Measurements from ENCODE around the gene LACTBL1. TPM values are rescaled to one million over a fixed set of nuclear protein-coding genes. Genes with fewer than 3 reads are reported as not detected.

LACTBL1 gene
- polyA plus RNA-seq, 3 donors = 0.14 TPM; not detected in 2

DNA sequence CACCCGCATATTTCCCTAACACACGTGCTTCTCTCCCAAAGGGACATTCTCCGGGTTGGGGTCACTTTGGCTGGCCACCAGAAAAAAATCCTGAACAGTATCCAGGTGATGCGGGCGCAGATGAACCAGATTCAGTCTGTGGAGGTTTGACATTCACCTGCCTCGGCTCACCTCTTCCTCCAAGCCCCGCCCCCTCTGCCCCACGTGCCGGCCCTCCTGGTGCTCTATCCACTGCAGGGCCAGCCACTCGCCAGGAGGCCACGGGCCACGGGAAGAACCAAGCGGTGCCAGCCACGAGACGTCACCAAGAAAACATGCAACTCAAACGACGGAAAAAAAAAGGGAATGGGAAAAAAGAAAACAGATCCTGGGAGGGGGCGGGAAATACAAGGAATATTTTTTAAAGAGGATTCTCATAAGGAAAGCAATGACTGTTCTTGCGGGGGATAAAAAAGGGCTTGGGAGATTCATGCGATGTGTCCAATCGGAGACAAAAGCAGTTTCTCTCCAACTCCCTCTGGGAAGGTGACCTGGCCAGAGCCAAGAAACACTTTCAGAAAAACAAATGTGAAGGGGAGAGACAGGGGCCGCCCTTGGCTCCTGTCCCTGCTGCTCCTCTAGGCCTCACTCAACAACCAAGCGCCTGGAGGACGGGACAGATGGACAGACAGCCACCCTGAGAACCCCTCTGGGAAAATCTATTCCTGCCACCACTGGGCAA lies 59.1 kb downstream of the LACTBL1 start:
- DNase-seq = no peak

DNA sequence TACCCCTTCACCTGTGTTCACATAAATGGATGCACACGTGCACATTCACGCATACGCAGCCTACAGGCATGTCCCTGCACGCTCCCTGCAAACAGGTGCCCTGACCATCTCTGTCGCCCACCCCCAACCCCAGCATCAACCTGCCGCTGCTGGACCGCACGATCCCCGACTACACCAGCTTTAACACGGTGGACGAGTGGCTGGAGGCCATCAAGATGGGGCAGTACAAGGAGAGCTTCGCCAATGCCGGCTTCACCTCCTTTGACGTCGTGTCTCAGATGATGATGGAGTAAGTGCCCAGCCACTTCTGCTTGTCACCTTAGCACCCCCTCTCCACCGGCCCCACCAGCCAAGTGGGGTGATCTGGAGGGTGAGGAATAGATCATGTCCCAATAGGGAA lies 60.4 kb downstream of the LACTBL1 start:
- DNase-seq = no peak

DNA sequence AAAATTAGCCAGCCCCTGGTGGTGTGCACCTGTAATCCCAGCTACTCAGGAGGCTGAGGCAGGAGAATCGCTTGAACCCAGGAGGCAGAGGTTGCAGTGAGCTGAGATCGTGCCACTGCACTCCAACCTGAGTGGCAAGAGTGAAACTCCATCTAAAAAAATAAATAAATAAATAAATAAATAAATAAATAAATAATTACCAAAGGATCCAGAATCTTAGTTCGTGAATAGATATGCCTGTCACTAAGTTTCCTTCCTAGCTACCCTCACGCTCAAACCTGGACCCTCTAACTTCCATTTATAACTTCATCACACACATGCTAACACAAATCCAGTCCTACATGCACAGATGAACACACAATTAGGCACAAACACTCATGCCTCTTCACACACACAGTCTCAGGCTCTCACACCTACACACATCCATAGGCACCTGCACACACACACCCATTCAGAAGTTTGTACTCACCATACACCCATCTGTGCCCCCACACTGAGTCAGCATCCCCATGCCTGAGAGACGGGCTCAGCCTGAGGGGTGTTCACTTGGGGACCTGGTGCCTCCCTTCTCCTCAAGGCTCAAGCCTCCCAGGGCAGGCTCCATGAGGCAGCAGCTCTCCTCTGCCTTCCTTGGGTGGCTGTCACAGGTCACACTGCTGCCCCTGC lies 61.5 kb downstream of the LACTBL1 start:
- DNase-seq = no peak

DNA sequence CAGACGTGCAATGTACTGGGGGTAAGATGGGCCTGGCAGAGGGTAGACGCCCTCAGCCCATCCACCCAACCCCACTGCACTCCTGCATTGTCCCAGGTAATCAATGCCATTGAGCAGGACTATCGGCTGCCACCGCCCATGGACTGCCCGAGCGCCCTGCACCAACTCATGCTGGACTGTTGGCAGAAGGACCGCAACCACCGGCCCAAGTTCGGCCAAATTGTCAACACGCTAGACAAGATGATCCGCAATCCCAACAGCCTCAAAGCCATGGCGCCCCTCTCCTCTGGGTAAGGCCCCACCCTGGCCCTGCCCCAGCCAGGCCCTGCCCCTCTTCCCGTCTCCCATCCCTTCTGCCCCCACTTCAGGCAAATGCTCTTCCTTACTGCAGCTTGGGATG lies 62.4 kb downstream of the LACTBL1 start:
- DNase-seq = no peak

DNA sequence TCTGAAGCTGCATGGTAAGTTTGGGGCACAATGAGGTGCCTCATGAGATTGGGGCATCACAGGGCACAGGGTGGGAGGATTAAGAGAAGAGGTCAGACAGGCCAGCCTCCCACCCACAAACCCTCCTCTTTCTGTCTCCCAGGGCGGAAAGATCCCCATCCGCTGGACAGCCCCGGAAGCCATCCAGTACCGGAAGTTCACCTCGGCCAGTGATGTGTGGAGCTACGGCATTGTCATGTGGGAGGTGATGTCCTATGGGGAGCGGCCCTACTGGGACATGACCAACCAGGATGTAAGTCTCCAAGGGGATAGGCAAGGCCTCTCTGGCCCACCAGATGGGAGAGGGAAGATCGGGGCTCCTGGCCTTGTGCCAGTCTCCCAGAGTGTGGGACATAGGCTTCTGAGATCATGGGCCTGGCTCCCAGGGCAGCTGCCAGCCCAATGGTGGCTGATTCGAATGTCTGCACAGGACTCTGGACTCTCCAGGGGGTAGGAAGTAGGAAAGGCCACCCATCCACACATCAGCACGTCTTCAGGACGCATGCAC lies 63.7 kb downstream of the LACTBL1 start:
- DNase-seq = no peak

DNA sequence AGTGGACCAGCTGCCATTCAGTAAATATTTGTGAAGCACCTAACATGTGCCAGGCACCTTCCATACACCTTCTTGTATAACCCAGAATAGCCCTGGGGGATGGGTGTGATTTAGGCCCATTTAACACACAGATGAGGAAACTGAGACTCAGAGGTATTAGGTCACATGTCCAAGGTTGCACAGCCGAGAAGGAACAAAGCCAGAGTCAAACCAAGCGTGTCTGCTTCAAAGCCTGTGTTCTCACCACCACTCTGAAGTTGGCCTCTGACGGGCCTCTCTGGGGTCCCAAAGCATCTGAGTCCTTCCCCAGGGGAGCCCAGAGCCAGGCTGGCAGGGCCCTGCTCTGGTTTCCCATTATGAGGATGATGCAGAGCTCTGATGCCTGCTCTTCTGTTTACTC lies 65.1 kb downstream of the LACTBL1 start:
- no peak for DNase-seq

DNA sequence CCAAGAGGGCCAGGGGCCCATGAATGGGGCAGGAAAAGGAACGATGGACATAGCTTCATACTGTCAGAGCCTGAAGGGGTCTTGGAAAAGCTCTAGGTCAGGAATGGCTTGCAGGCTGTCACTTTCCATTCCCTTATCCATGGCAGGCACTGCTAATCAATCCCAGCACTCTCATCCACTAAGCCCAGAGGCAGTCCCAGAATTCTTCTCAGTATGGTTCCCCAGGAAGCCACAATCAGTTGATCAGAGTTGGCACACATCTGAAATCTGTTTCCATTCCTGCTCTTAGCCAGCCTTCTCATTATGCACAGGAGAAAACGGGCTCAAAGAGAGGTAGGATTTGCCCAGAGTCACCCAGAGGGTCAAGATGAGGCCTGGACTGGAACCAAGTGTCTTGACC lies 65.7 kb downstream of the LACTBL1 start:
- no peak for DNase-seq

DNA sequence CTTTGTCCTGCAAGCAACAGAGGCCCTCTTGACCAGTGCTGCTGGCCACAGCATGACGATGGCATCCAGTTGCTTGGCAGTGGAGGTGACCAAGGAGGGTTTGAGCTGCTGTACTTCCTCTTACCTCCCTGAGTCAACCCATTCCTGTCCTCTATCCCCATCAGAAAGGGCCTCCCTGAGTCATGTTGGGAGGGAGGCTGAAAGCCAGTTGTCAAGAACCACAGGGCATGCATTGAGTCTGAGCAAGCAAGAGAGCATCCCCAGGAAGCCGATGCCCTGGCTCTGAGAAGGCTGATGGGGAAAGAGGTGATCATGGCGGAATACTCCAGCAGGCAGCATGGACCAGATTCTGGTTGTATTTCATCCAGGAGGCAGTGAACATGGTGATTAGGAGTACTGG lies 69.6 kb downstream of the LACTBL1 start:
- DNase-seq = no peak

Other genes starting within 250 kb of the LACTBL1 start
- under 1 TPM in 1 of 3 donors, not detected in 2; 0.46 TPM for gene TEX46, start 43.0 kb upstream of the LACTBL1 start, polyA plus RNA-seq (ENCODE audit: insufficient read length in 3 of 3)
- gene KDM1A, start 46.6 kb upstream of the LACTBL1 start, polyA plus RNA-seq (ENCODE audit: insufficient read length in 3 of 3) = 100 to 1,000 TPM; 132 to 143 (median 135) TPM
- gene LUZP1, start 196.0 kb upstream of the LACTBL1 start, polyA plus RNA-seq (ENCODE audit: insufficient read length in 3 of 3) = 10 to 100 TPM; 31.4 to 36.7 (median 32.2) TPM
- gene HTR1D, start 244.6 kb upstream of the LACTBL1 start, polyA plus RNA-seq (ENCODE audit: insufficient read length in 3 of 3) = under 1 TPM; 0.24 to 0.31 (median 0.28) TPM

Data from renal pelvis (tissue), 4 donors.